GM21786 (cell line): ENCODE results near the gene UNC5A.

ENCODE experiments used
- ATAC-seq: cut with Tn5 transposase; IDR thresholded peaks from one replicate; pipeline ENCODE4 v1.9.1; 2021; ENCODE audit not compliant: unreplicated experiment

UNC5A gene

DNA sequence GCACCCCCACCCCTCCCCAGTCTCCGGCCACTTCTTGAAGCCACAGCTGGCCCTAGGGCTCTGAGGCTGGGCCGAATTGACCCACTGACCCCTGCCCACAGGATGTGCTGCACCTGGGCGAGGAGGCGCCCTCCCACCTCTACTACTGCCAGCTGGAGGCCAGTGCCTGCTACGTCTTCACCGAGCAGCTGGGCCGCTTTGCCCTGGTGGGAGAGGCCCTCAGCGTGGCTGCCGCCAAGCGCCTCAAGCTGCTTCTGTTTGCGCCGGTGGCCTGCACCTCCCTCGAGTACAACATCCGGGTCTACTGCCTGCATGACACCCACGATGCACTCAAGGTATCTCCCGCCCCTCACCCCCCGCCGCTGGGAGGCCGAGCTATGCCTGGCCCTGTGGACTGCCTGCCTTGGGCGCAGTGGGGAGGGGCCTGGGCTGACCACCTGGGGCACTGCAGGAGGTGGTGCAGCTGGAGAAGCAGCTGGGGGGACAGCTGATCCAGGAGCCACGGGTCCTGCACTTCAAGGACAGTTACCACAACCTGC, 67.5 kb downstream of the UNC5A start:
- ATAC-seq = no peak

GRCh38 chr5:176878463-176878862, 68.1 kb downstream of the UNC5A start:
- no peak for ATAC-seq

GRCh38 chr5:176878906-176879662, 68.7 kb downstream of the UNC5A start:
- ATAC-seq = no peak

- no peak for ATAC-seq
Measured at GRCh38 chr5:176879663-176880361, 69.5 kb downstream of the UNC5A start.

- ATAC-seq = no peak
Measured at GRCh38 chr5:176880366-176881020, 70.1 kb downstream of the UNC5A start.

DNA sequence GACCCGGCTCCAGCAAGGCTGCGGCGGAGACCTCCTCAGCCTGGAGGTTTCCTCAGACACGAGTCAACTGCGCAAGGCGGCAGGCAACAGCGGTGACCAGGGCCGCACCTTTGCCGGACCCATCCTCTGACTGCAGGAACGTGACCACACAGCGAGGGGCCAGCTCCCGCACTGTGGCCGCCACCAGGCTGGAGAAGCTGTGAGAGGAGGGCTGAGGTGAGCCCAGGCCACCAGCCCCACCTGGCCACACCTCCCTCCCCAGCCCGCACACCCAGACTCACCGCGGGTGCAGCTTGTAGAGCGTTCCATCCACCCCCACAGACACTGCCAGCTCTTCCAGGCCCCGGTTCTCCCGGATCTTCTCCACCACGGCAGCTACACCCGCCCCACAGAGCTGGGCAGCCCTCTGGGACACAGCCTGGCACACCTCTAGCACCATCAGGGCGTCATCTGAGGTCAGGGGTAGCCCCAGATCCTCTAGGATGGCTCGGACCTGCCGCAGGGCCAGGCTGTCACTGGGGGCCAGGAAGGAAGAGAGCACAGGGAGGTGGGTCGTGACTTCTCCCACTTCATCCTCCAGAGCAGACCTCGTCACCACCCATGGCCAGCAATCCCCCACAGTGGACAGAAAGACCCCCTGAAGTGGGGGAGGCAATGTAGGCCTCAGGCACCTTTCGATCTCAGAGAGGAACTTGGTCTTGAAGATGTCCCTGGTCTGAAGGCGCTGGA, 70.8 kb downstream of the UNC5A start:
- ATAC-seq = no peak

DNA sequence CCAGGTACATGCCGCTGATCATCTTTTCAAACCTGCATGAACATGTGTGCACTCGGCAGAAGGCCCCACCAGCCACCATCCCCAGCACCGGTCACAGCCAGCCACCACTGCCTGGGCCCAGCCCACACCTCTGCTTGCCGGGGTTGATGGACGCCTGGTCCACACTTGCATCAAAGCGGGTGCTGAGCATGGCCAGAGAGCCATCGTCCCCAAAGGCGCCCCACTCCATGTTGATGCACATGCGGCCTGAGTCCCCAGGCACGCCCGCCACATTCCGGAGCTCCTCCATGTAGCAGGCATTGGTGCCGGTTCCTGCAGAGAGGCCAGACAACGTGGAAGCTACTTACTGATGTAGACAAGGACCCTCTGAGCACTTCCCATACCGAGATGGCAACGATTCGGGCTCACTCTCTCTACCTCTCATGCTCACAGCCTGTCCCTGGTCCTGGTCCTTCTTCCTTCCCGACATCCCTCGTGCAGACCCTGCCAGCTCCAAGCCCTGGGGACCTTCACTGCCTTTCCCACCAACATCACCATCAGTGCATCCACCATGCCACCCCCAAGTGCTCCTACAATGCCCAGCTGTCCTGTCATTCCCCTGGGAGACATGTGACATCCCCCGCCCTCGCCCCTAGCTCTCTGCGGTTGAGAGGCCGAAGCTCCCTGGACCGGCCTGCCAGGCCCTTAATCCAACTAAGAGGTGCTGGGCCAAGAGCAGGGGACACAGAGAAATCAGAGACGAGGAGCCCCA, 71.6 kb downstream of the UNC5A start:
- no peak for ATAC-seq

DNA sequence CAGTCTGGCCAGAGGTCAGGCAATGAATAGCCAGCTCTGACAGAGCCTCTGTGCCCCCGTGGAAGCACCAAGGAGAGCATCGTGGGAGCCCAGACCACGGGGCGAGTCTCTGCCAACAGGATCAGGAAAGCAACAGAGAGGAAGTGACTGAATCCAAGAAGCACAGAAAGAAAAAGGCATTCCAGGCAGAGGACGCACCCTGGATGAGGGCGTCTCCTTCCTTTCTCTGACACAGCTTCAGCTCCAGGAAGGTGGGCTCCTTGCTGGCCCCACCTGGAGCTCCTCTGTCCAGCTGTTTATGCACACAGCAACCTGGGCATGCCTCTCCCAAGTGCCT, 72.2 kb downstream of the UNC5A start:
- ATAC-seq = no peak

DNA sequence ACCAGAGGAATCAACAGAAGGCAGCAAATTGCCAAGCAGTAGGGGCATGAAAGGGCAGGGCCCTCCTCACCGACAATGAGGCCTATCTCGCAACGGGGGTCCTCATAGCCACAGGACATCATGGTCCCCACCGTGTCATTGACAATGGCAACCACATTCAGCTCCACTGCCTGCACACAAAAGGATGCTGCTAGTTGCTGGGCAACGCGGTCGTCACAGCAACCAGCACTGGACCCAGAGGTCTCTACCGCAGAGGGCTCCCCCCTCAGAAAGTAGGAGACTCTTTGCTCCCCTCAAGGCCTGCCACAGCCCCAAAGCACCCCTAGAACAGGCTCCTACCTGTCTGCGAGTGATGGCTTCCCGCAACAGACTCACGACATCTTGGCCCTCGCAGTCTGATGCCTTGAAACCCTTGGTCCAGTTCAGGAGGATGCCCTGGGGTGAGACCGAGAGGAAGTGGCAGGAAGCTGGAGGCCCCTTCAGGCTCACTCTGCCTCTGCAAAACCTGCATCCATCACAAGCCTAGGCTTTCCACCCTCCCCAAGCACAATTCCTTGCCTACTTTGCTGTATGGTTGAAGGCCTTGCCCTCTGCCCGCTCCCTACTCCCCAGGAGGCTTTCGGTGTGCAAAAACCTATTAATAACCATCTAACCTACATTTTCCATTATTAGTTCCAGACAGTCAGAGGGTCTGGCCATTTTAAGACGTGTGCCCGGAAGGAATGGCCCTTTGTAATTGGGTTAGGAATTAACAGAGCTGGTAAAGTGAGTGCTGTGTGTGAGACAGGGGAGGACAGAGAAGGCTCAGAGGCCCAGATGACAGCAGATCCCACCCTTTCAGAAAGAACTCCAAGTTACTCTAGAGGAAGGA, 73.6 kb downstream of the UNC5A start:
- ATAC-seq = no peak

GRCh38 chr5:176884571-176884890, 74.2 kb downstream of the UNC5A start:
- ATAC-seq = no peak

DNA sequence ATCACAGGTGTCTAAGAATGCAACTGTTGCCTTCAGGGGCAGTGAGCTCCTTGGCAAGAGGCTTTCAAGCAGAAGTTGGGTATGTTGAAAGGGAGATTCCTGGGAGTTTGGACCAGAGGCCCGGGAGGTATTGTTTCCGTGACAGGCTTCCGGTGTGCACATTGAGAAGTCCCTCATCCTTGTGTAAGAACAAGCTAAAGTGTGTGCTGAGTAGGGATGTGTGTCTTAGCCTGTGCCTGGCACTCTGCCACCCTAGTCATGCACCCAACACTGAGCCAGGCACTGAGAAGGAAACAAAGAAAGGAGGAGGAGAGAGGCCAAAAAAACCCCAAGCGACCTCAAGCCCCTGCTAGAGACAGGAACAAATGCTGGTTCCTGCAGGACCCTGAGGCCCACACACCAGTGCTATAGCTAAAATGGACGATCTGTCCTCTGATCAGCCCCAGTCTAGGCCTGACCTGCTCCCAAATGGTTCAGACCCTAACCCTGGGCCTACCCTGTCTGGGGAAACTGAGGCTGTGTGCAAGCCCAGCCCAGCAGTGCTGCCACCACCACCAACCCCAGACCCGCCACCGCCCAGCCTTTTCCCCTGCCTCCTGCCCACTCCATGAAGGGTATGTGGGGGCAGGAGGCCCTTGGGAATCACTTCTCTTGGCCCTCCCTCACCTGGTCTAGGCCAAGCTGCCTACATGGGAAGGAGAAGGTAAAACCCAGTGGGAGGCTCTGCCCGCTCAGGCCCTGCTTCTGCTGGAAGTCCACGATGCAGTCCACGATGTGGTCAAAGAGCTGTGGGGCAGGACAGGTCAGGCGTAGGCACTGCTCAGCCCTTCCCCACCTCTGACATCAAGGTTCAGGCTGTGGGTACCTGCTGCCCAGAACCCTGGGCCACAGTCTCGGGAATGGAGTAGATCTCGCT, 76.2 kb downstream of the UNC5A start:
- ATAC-seq = no peak

DNA sequence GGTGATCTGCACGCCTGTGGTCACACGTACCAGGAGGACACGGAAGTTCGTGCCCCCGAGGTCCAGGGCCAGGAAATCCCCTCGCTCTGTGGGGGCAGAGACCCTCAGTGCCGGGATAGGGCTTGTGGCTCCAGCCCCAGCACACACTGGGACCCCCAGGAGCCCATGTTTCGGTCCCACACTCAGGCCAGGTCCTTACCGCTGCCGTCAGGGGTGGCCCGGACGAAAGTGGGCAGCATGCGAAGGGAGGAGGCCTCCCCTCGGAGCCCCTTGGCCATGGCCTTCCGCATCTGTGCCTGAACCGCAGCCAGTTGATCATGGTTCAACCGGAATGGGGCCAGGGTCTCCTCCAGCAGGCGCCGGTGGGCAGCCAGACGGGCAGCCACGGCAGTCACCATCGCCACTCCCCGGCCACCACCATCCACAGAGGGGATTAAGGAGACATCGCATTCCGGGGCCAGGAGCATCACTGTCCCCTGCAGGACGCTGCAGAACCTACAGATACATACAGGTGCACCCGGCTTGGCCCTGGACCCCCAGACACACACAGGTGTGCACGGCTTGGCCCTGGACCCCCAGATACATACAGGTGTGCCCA, 77.0 kb downstream of the UNC5A start:
- no peak for ATAC-seq

DNA sequence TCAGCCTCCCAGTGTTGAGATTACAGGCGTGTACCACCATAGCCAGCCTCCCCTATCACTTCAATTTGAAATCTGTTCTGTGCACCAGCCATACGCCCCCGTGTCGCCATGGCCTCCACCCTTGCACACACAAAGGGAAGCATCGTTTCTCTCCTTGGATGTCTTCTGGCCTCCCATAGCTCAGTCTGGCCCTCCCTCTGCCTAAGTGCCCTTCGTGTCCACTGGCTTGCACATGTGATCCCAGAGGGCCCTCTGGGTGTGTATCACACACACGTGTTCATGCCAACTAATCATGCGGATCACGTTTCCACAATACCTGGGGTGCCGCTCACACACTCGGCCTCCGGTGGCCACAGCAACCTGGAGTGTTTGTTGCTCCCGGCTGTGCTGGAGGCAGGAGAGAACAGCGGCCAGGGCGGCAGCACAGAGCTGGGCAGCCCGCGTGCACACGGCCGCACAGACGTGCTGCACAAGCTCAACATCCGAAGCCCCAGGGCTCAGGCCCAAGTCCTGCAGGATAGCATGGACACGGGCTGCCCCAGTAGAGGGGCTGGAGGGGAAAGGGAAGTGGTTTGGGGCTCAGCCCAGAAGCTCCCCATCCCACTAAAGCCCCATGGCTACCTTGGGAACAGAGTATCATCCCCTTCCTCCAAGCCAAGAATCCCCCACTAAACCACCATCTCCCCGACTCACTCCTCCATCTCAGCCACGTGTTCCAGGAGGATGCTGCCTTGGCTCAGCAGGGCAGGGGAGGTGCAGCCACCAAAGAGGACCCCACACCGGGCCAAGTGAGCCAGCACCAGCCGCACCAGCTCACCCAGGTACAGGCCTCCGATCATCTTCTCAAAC, 77.9 kb downstream of the UNC5A start:
- ATAC-seq = no peak

- no peak for ATAC-seq
Measured at GRCh38 chr5:176888865-176889165, 78.5 kb downstream of the UNC5A start.

- no peak for ATAC-seq
Measured at GRCh38 chr5:176889321-176890280, 79.2 kb downstream of the UNC5A start.
